Aortic smooth muscle cell (primary cell): ENCODE results near the gene KIAA1614. TPM values are rescaled to one million over a fixed set of nuclear protein-coding genes. Genes with fewer than 3 reads are reported as not detected.

Experiments
- total RNA-seq: library from RNA; depleted of rRNA; stranded (reverse); fragments of >200 nt; gene quantifications from 2 replicates; pipeline ENCODE4 v1.2.3, GENCODE V29; 2014

Gene KIAA1614, protein sequence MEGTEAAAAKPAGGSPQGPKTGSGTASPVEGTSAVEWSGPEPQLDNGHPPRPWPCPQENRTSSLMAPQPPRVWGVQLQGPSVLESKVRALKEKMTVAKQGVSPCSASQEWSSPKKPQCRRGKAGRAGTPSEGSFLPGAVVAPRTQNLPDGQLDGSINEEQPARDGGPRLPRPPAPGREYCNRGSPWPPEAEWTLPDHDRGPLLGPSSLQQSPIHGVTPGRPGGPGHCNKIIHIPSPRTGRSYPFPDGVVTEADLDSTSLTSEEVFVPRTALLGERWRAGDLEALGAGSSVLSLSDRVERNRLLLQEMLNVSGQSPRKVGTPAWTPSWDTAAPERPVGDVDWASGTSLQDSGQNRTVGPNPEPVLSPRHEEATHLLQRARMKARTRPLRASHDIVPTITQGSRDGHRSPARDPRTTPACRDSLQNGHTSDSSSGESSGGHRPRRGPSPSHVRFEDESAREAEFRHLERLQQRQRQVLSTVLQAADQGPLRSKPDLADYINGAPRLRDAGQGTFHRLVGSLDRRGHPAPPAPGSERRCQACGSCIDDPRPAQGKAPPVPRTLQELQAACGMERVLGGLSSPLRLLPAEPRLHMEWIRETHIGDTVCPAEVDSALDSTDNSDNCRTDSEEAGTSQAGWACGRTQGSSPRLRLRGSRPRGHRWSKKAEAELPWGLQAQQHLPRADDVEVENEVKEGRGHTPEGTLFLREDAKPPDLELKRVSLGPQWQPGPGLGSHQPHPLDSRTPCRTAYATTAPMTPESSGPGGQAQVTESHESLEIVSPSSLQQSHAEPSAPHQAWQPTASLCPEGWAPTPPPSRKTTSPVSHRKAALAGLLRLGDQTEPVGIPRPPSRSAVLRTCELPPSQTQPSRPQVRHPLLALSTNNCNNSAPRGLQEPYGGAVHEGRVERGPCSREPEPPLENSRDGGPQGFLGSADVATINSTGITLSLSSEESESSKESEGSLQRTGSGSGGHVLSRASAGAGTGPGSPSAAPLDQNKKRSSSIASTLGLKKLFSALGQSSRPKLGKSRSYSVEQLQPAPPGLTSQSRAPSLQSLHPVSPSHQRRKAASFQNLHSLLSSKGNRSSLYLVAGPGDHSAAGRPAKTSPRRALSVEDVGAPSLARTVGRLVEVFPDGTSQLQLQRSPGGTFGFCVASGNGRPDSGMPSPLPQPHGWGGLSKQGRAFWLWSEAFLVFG
- total RNA-seq = 6.9 and 7.6 TPM in 2 replicates

GRCh38 chr1:180912801-180913565 is at the start of gene KIAA1614:
KIAA1614 (plus strand) TSS chr1:180912897; CDS start chr1:180913244, 347 bp downstream.

Other genes with a start within 250 kb of the KIAA1614 start
- 30.8 and 32.2 TPM in 2 replicates for gene STX6, start 110.0 kb downstream of the KIAA1614 start, total RNA-seq
- gene MR1, start 121.1 kb downstream of the KIAA1614 start, total RNA-seq = 25.6 and 33.4 TPM in 2 replicates
- gene IER5, start 175.8 kb downstream of the KIAA1614 start, total RNA-seq = 13.7 and 16.3 TPM in 2 replicates